HFFc6 (cell line): ENCODE results near the gene COL9A3. TPM values are rescaled to one million over a fixed set of nuclear protein-coding genes. Genes with fewer than 3 reads are reported as not detected.

Experiments
- DNase-seq: peaks from one replicate; pipeline ENCODE4 v3.0.0-alpha.2; 2018
- H3K27ac Mint-ChIP-seq: 2 replicates; pipeline ENCODE4 v1.8.0; 2020; ENCODE audit warnings: mild to moderate bottlenecking, mixed read lengths
- H3K27me3 Mint-ChIP-seq: 2 replicates; pipeline ENCODE4 v1.8.0; 2021; ENCODE audit warnings: mild to moderate bottlenecking, moderate library complexity, mixed read lengths; ENCODE audit not compliant: insufficient read depth
- H3K36me3 Mint-ChIP-seq: 2 replicates; pipeline ENCODE4 v1.8.0; 2021; ENCODE audit warnings: low read depth, mixed read lengths
- H3K4me1 Mint-ChIP-seq: 2 replicates; pipeline ENCODE4 v1.8.0; 2020; ENCODE audit warnings: low read depth, mixed read lengths
- H3K4me3 Mint-ChIP-seq: 2 replicates; pipeline ENCODE4 v1.8.0; 2020; ENCODE audit warnings: mild to moderate bottlenecking, moderate library complexity, mixed read lengths
- H3K9me3 Mint-ChIP-seq: 2 replicates; pipeline ENCODE4 v1.8.0; 2020; ENCODE audit warnings: mild to moderate bottlenecking, mixed read lengths
- total RNA-seq, 6 experiments: library from RNA; stranded (reverse); fragmentation: NEBNext Ultra II Directional; extraction: Animal tissue kit (Norgen Biotek cat#: 25700); gene quantifications; 2 replicates in 1 of 6; 3 replicates in 5 of 6; pipeline ENCODE4 v1.2.3, GENCODE V29; 2021
- TF ChIP-seq, protein P1 (sequence below): fragments of 200-600 bp; sonication (generic); IDR thresholded peaks from 2 replicates; pipeline ENCODE4 v1.5.0; 2021; ENCODE audit warnings: antibody characterized with exemption, mild to moderate bottlenecking

Gene COL9A3
- total RNA-seq, 6 experiments from 2014 or later, result 0.07 to 0.34 (median 0.09) TPM; not detected in 3

- TF ChIP-seq, protein P1, sequence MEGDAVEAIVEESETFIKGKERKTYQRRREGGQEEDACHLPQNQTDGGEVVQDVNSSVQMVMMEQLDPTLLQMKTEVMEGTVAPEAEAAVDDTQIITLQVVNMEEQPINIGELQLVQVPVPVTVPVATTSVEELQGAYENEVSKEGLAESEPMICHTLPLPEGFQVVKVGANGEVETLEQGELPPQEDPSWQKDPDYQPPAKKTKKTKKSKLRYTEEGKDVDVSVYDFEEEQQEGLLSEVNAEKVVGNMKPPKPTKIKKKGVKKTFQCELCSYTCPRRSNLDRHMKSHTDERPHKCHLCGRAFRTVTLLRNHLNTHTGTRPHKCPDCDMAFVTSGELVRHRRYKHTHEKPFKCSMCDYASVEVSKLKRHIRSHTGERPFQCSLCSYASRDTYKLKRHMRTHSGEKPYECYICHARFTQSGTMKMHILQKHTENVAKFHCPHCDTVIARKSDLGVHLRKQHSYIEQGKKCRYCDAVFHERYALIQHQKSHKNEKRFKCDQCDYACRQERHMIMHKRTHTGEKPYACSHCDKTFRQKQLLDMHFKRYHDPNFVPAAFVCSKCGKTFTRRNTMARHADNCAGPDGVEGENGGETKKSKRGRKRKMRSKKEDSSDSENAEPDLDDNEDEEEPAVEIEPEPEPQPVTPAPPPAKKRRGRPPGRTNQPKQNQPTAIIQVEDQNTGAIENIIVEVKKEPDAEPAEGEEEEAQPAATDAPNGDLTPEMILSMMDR, result no peak
- H3K27ac Mint-ChIP-seq, result no peak overlapping the region
- peaks cover 6% of the 10 kb centered on the region for H3K4me1 Mint-ChIP-seq
- H3K27me3 Mint-ChIP-seq, result peaks cover 7% of the 10 kb centered on the region; the same call in 1 of the 2 replicates
- H3K9me3 Mint-ChIP-seq, result no peaks in the 10 kb centered on the region
- H3K36me3 Mint-ChIP-seq, result peaks cover 3% of the 10 kb centered on the region; the same call in 1 of the 2 replicates
- no peak for DNase-seq
- no peak overlapping the region for H3K4me3 Mint-ChIP-seq
Observed at GRCh38 chr20:62835931-62836861, 19.3 kb downstream of the COL9A3 start.

- no peak for DNase-seq
- Mint-ChIP-seq H3K4me1 (peaks cover 6% of the 10 kb centered on the region), H3K27ac (no peak overlapping the region), H3K36me3 (peaks cover 5% of the 10 kb centered on the region; the same call in 1 of the 2 replicates), H3K9me3 (no peaks in the 10 kb centered on the region), H3K27me3 (peaks cover 7% of the 10 kb centered on the region; the same call in 1 of the 2 replicates), H3K4me3 (no peak overlapping the region)
- TF ChIP-seq, protein P1, result no peak
Observed at GRCh38 chr20:62836967-62837490, 20.2 kb downstream of the COL9A3 start.

DNA sequence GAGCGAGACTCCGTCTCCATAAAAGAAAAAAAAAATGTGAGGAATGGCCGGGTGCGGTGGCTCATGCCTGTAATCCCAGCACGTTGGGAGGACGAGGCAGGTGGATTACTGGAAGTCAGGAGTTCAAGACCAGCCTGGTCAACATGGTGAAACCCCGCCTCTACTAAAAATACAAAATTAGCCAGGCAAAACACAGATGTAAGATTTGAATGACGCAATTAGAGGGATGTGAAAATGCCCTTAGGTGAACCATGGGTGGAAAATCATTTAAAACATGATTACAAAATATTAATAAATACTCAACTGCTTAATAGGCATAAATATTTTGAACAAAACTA is 20.9 kb downstream of the COL9A3 start:
- Mint-ChIP-seq H3K27me3 (peaks cover 7% of the 10 kb centered on the region; the same call in 1 of the 2 replicates), H3K9me3 (no peaks in the 10 kb centered on the region), H3K4me1 (peaks cover under 1% of the 10 kb centered on the region), H3K27ac (no peak overlapping the region), H3K4me3 (no peak overlapping the region), H3K36me3 (peaks cover 5% of the 10 kb centered on the region; the same call in 1 of the 2 replicates)
- no peak for DNase-seq
- TF ChIP-seq, protein P1, result no peak

DNA sequence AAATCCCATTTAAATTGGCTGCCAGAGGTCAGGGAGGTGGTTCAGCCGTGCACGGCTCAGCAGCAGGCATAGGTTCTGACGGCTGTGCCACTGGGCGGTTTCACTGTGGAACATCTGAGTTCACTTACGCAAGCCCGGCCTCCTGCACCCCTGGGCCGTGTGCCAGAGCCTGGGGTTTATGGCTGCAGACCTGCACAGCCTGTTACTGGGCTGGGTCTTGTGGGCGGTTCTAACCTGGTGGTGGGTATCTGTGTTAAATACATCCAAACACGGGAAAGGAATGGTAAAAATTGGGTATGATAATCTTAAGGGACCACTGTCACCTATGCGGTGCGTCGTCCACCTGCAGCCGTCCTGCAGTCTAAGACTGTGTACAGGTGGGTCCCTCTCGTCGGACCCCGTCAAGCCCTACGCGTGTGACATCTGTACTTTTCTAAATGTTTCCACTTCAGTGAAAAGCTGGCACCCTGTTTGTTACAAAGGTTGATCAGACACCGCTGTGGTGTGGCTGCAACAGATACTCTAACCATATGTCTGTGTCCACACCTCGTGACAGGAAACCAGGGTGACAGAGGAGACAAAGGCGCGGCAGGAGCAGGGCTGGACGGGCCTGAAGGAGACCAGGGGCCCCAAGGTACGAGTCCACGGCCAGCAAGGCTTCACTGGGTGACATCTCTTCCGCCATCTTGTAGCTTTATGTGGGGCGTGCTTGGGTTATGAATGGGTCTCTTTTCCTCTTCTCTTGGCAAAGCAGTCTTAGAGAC is 21.5 kb downstream of the COL9A3 start:
- peaks cover 7% of the 10 kb centered on the region; the same call in 1 of the 2 replicates for H3K27me3 Mint-ChIP-seq
- H3K4me3 Mint-ChIP-seq, result no peak overlapping the region
- peaks cover 5% of the 10 kb centered on the region; the same call in 1 of the 2 replicates for H3K36me3 Mint-ChIP-seq
- no peak for DNase-seq
- H3K4me1 Mint-ChIP-seq, result no peaks in the 10 kb centered on the region; the same call in 1 of the 2 replicates
- no peaks in the 10 kb centered on the region for H3K9me3 Mint-ChIP-seq
- TF ChIP-seq, protein P1, result no peak
- no peak overlapping the region; the same call in 1 of the 2 replicates for H3K27ac Mint-ChIP-seq

- H3K27me3 Mint-ChIP-seq, result peaks cover 7% of the 10 kb centered on the region; the same call in 1 of the 2 replicates
- peaks cover 12% of the 10 kb centered on the region for H3K36me3 Mint-ChIP-seq
- no peak for DNase-seq
- H3K27ac Mint-ChIP-seq, result no peak overlapping the region
- H3K4me3 Mint-ChIP-seq, result no peak overlapping the region
- TF ChIP-seq, protein P1, result no peak
- H3K9me3 Mint-ChIP-seq, result no peaks in the 10 kb centered on the region
- H3K4me1 Mint-ChIP-seq, result peaks cover 7% of the 10 kb centered on the region
Observed at GRCh38 chr20:62839261-62839660, 22.4 kb downstream of the COL9A3 start.
